Stimulated activated CD8-positive, alpha-beta memory T cell treated with anti-CD3 and anti-CD28 coated beads, Interleukin-2, amount 100 ng/mL, for 48 hours (primary cell): Measurements from ENCODE around the gene PRDM5.

Source experiments
- DNase-seq, 2 donors: peaks; one replicate each; pipeline ENCODE4 v3.0.0-alpha.2; 2020; ENCODE audit warnings: low read depth in 2 of 2

The PRDM5 gene

GRCh38 chr4:120819805-120820437 lies 102.6 kb downstream of the PRDM5 start:
- DNase-seq, result no peak

GRCh38 chr4:120816296-120816965 lies 106.1 kb downstream of the PRDM5 start:
- DNase-seq, result no peak

- no peak for DNase-seq
Observed at GRCh38 chr4:120815361-120815760, 107.2 kb downstream of the PRDM5 start.

GRCh38 chr4:120814886-120815285 lies 107.6 kb downstream of the PRDM5 start:
- DNase-seq, result no peak

DNA sequence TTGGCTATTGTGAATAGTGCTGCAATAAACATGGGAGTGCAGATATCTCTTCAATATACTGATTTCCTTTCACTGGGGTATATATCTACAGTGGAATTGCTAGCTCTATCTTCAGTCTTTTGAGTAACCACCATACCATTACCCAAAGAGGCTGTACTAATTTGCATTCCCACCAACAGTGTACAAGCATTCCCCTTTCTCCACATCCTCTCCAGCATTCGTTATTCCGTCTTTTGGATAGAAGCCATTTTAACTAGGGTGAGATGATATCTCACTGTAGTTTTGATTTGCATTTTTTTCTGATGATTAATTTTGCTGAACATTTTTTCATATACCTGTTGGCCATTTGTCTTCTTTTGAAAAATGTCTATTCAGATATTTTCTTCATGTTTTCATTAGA lies 110.3 kb downstream of the PRDM5 start:
- no peak for DNase-seq

DNA sequence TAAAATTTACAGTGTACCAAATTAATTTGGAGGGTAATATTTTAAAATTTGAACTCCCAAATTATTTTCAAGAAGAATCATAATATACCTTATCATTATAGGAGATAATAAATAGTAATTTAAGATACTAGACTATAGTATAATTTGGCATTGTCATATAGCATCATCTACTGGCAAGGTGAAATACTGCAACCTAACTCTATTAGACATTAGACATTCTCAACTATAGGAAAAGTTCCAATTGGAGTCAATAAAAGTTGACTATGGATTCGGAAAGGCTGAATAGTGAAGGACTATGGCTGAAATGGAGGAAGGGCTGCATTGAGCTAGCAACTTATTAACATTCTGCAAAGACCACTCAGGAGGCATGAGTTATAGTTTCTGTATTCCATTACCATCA lies 113.0 kb downstream of the PRDM5 start:
- no peak for DNase-seq

DNA sequence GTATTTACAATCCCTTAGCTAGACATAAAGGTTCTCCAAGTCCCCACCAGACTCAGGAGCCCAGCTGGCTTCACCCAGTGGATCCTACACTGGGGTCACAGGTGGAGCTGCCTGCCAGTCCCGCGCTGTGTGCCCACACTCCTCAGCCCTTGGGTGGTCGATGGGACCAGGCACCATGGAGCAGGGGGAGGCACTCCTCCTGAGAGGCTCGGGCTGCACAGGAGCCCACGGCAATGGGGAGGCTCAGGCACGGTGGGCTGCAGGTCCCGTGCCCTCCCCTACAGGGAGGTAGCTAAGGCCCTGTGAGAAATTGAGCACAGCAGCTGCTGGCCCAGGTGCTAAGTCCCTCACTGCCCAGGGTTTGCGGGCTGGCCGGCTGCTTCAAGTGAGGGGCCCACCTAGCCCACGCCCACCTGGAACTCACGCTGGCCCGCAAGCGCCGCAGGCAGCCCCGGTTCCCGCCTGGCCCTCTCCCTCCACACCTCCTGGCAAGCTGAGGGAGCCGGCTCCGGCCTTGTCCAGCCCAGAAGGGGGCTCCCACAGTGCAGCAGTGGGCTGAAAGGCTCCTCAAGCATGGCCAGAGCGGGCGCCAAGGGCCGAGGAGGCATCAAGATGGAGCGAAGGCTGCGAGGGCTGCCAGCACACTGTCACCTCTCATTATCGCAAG lies 113.9 kb downstream of the PRDM5 start:
- DNase-seq, result no peak

DNA sequence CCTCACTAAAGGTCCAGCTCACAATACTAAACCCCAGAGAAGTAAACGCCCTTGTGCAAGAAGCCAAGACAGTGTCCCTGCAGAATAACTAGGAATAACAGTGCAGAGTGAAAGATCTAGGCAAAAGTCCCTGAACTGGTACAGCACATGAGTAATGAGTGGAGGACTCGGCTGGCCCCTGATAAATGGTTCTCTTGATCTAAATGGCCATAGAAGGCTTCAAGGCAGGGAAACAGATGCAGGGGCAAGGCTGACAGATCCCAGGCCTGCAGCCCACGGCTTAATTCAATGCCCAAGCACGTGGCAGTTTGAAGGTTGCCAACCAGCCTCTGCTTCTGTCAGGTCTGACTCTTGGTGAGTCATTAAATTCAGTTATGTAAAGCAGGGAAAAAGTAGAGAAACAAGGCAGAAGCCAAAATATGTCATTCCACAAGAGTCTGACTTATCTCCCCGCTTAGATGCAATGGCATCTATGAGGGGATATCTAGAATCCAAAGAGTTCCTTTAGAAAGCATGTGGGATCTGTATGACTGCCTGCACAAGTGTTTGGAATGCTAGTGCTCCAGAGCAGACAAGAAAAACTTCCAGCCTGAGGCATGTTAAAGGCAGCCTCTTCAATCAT lies 121.3 kb downstream of the PRDM5 start:
- DNase-seq, result no peak

GRCh38 chr4:120798570-120798969 lies 124.0 kb downstream of the PRDM5 start:
- no peak for DNase-seq

GRCh38 chr4:120796271-120796670 lies 126.3 kb downstream of the PRDM5 start:
- DNase-seq, result no peak

GRCh38 chr4:120785202-120785601 lies 137.3 kb downstream of the PRDM5 start:
- DNase-seq, result no peak

- no peak for DNase-seq
Observed at GRCh38 chr4:120777459-120777858, 145.1 kb downstream of the PRDM5 start.

GRCh38 chr4:120775431-120775830 lies 147.1 kb downstream of the PRDM5 start:
- no peak for DNase-seq

GRCh38 chr4:120773641-120774040 lies 148.9 kb downstream of the PRDM5 start:
- no peak for DNase-seq

GRCh38 chr4:120771907-120772306 lies 150.6 kb downstream of the PRDM5 start:
- no peak for DNase-seq

- DNase-seq, result no peak
Observed at GRCh38 chr4:120770897-120771296, 151.6 kb downstream of the PRDM5 start.

GRCh38 chr4:120769227-120769626 lies 153.3 kb downstream of the PRDM5 start:
- DNase-seq, result no peak

- DNase-seq, result no peak
Observed at GRCh38 chr4:120765260-120765680, 157.3 kb downstream of the PRDM5 start.

DNA sequence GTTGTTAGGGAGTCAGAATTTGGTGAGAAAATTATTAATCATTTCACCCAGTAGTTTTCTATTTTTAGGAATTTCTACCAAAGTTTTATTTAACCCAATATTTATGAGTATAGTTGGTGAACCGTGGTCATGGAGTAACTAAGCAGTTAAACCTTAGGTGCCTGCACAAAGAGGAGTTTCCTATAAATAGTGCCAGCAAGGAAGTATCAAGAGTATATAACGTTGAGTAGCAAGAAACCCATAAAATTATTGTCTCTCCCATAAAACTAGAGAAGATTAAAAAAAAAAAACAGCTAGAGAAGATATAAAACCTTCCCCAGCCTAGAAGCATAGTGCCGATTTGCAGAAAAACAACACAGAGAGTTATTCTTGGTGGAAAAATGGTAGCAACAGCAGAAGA lies 158.9 kb downstream of the PRDM5 start:
- DNase-seq, result no peak

- DNase-seq, result no peak
Observed at GRCh38 chr4:120761070-120761469, 161.5 kb downstream of the PRDM5 start.

GRCh38 chr4:120760047-120760446 lies 162.5 kb downstream of the PRDM5 start:
- DNase-seq, result no peak

DNA sequence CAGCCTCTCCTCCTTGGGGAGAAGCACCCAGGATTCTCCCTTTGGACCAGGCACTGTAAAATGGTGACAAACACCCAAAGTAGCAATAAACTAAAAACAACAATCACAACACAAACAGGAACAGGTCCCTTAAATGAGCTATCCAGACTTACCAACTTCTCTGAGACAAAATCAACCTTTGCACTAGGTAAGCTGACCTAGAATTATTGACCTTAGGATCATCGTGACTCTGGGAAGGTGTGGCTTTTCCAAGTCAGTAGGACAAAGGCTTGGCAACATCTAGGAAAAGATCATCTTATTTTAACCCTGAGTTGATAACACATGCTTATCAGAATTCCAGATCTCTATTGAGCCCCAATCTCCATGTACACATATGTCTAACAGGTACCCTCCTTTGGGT lies 166.7 kb downstream of the PRDM5 start:
- no peak for DNase-seq

DNA sequence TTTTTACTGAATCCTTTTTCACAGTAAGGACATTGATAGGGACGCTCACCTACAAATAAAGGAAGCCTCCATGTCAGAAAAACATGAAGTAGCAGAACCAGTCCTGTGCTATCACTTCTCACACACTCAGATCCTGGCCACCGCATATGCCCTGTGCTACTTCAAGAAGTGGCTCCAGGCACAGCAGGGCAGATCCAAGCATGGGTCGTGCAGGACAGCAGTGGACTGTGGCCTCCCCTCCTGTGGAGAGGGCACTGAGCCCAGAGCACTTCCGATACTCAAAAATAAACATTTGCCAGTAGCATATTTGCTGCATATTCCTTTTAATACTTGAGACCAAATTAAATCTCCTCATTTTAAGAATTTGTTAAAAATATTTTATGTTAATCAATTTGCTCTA lies 167.9 kb downstream of the PRDM5 start:
- DNase-seq, result no peak
